Endothelial cell (in vitro differentiated cells): ENCODE measurements around the gene NFS1. TPM values are rescaled to one million over a fixed set of nuclear protein-coding genes. Genes with fewer than 3 reads are reported as not detected.
A peak's percentile ranks its signal among the peaks of the same experiment; 100 is the strongest.
"Not testable (repeated sequence)": the region's sequence is repeated elsewhere in the genome, so short reads cannot be mapped to it uniquely, and the experiment has no call there.

ENCODE experiments used
- DNase-seq: peaks from one replicate; pipeline ENCODE4 v3.0.0; 2021; ENCODE audit warnings: low spot score
- H3K27ac Mint-ChIP-seq: one replicate; pipeline ENCODE4 v1.8.0; 2021; ENCODE audit warnings: mixed read lengths, inconsistent platforms; ENCODE audit not compliant: unreplicated experiment
- H3K27me3 Mint-ChIP-seq: one replicate; pipeline ENCODE4 v1.8.0; 2021; ENCODE audit warnings: mild to moderate bottlenecking, moderate library complexity, mixed read lengths, inconsistent platforms; ENCODE audit not compliant: unreplicated experiment
- H3K36me3 Mint-ChIP-seq: one replicate; pipeline ENCODE4 v1.8.0; 2021; ENCODE audit warnings: mild to moderate bottlenecking, low read depth, mixed read lengths, inconsistent platforms; ENCODE audit not compliant: unreplicated experiment
- H3K4me1 Mint-ChIP-seq: one replicate; pipeline ENCODE4 v1.8.0; 2021; ENCODE audit warnings: mild to moderate bottlenecking, mixed read lengths, inconsistent platforms; ENCODE audit not compliant: unreplicated experiment
- H3K4me3 Mint-ChIP-seq: one replicate; pipeline ENCODE4 v1.8.0; 2021; ENCODE audit warnings: mild to moderate bottlenecking, mixed read lengths, inconsistent platforms; ENCODE audit not compliant: unreplicated experiment
- H3K9me3 Mint-ChIP-seq: one replicate; pipeline ENCODE4 v1.8.0; 2021; ENCODE audit warnings: mixed read lengths, inconsistent platforms; ENCODE audit not compliant: unreplicated experiment
- long read RNA-seq: library from polyadenylated mRNA; unstranded; transcript quantifications from one replicate; pipeline ENCODE4 v2.0.0, GENCODE V29; 2020; ENCODE audit not compliant: unreplicated experiment
- total RNA-seq: library from RNA; stranded (reverse); fragmentation: NEBNext Ultra II Directional; extraction: Animal tissue kit (Norgen Biotek cat#: 25700); gene quantifications from one replicate; pipeline ENCODE4 v1.2.1, GENCODE V29; 2021; ENCODE audit not compliant: unreplicated experiment
- TF ChIP-seq, protein P1 (sequence below): fragments of 200-600 bp; sonication (generic); IDR thresholded peaks from one replicate; pipeline ENCODE4 v1.5.0; 2021; ENCODE audit warnings: antibody characterized with exemption; ENCODE audit not compliant: unreplicated experiment

NFS1 gene
- total RNA-seq: 18.3 TPM
- long read RNA-seq, transcript NFS1-203 (13 exons, 3,012 nt): major isoform, 11 of 14 reads
- long read RNA-seq, partial matches to known transcripts: 0 of 14 reads
- long read RNA-seq, other reads (novel, unspliced or antisense): 2 of 14 reads

DNA sequence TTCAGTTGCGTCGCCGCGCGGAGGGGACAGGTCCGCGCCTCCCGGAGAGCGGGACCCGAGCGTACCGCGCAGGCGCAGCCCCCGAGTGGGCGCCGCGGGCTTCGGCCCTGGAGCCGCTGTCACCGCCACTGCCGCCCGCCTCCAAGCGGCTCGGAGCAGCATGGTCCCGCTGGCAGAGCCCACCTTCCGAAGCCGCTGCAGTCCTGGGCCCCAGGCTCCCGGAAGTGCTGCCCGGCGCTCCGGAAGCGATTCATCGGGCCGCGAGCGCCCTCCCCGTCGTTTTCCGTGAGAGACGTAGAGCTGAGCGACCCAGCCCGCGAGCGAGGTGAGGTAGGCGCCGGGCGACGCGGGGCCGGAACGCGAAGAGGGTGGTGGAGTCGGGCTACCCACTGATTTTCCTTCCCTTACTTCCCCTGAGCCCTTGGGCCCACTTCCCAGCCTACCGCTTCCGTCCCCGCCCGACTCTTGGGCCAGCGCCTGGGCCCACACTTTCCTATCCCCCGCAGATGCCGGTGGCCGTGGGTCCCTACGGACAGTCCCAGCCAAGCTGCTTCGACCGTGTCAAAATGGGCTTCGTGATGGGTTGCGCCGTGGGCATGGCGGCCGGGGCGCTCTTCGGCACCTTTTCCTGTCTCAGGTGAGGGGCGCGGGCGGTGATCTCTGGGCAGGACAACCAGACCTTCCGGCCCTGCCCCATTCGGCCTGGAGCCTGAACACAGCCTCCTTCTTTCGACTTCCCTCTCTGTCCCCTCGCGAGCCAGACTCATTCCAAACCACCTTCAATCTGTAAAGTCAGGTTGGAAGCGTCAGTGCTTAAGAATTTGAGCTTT, at the start of gene NFS1, which contains the start of gene ROMO1:
Gene NFS1, minus strand, starts transcription at position 226 of the 830 bp plus-strand sequence. Its CDS starts 64 bp downstream, at position 162.
Gene ROMO1, plus strand, starts transcription at position 279 of the 830 bp plus-strand sequence. Its CDS starts 228 bp downstream, at position 507.
- peaks cover 10% of the 10 kb centered on the region for H3K27me3 Mint-ChIP-seq
- DNase-seq: peak; percentile 81
- H3K9me3 Mint-ChIP-seq: no peaks in the 10 kb centered on the region
- peak within 1 kb of the TSS; percentile 93 for H3K27ac Mint-ChIP-seq
- TF ChIP-seq, protein P1, sequence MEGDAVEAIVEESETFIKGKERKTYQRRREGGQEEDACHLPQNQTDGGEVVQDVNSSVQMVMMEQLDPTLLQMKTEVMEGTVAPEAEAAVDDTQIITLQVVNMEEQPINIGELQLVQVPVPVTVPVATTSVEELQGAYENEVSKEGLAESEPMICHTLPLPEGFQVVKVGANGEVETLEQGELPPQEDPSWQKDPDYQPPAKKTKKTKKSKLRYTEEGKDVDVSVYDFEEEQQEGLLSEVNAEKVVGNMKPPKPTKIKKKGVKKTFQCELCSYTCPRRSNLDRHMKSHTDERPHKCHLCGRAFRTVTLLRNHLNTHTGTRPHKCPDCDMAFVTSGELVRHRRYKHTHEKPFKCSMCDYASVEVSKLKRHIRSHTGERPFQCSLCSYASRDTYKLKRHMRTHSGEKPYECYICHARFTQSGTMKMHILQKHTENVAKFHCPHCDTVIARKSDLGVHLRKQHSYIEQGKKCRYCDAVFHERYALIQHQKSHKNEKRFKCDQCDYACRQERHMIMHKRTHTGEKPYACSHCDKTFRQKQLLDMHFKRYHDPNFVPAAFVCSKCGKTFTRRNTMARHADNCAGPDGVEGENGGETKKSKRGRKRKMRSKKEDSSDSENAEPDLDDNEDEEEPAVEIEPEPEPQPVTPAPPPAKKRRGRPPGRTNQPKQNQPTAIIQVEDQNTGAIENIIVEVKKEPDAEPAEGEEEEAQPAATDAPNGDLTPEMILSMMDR: peak; percentile 27
- peak within 1 kb of the TSS; percentile 95 for H3K4me3 Mint-ChIP-seq
- peaks cover 25% of the 10 kb centered on the region for H3K36me3 Mint-ChIP-seq
- peaks cover 30% of the 10 kb centered on the region for H3K4me1 Mint-ChIP-seq

- H3K27me3 Mint-ChIP-seq: peaks cover 17% of the 10 kb centered on the region
- H3K4me1 Mint-ChIP-seq: peaks cover 24% of the 10 kb centered on the region
- H3K4me3 Mint-ChIP-seq, DNase-seq, H3K9me3 Mint-ChIP-seq, H3K27ac Mint-ChIP-seq: not testable (repeated sequence)
- peaks cover 19% of the 10 kb centered on the region for H3K36me3 Mint-ChIP-seq
These were observed 45.3 kb upstream of the NFS1 start for GRCh38 chr20:35744492-35744841.

DNA sequence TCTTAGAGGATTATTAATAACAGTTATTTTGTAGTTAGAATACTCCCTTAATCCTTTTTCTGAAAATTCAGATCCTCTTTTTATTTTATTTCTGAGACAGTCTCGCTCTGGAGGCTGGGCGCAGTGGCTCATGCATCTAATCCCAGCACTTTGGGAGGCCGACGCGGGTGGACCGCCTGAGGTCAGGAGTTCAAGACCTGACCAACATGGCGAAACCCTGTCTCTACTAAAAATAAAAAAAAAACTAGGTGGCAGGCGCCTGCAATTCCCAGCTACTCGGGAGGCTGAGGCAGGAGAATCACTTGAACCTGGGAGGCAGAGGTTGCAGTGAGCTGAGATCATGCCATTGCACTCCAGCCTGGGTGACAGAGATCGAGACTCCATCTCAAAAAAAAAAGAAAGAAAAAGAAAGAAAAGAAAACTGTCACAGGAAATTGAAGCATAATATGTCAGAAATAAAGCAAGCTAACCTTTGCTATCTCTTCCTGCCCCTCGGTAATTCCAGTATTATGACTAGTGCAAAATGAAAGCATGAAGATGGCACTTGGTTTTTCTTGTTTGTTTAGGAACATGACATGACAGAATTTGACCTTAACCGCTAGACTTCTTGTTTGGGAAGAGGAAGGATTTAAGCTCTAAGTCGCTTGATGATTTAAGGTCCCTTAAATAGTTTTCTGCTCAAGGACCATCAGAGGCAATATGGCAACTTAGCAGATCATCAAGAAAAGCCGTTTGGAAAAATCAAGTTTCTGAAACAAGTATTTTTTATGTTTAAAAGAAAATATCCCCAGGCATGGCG, 44.7 kb upstream of the NFS1 start:
- TF ChIP-seq, protein P1: no peak
- Mint-ChIP-seq H3K36me3 (peaks cover 22% of the 10 kb centered on the region), H3K4me1 (peaks cover 27% of the 10 kb centered on the region), H3K27ac (peak overlapping the region; percentile 99), H3K4me3 (no peak overlapping the region), H3K9me3 (no peaks in the 10 kb centered on the region), H3K27me3 (peaks cover 17% of the 10 kb centered on the region)
- no peak for DNase-seq

DNA sequence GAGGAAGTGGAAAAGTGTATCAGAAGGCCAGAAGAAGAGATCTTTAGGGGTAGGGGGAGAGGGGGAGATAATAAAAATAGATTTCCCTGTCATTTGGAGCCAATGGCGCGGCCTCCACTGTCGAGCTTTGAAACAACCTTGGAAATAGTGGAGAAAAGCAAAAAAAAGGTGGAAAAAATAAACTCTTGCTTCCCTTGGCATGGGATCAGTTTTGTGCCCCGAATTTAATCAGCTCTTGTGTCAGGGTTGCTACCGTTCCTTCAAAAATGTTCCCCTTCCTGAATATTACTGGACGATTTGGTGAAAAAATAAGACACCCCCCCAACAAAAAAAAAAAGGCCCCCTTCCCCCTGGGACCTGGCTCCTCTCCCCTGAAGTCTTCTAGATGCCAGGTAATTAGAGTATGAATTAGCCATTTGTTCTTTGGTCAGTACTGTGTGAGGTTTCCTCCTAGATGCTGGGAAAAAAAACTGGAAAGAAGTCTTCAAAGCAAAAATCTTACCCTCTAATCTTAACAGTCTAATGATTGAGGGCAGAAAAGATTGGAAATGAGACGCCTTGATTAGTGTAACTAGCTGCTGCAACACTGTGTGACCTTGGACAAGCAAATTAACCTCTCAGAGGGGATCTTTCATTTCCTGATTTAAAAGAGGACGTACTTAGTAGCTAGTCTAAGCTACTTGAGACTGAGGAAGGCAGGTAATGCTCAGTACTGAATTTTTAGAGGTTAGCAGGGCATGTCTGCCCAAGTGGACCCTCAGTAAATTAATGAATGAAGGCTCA, 43.8 kb upstream of the NFS1 start:
- no peak for DNase-seq
- H3K4me3 Mint-ChIP-seq: peak overlapping the region; percentile 100
- TF ChIP-seq, protein P1: no peak
- peaks cover 34% of the 10 kb centered on the region for H3K4me1 Mint-ChIP-seq
- no peaks in the 10 kb centered on the region for H3K9me3 Mint-ChIP-seq
- H3K36me3 Mint-ChIP-seq: peaks cover 31% of the 10 kb centered on the region
- peak overlapping the region; percentile 99 for H3K27ac Mint-ChIP-seq
- H3K27me3 Mint-ChIP-seq: peaks cover 17% of the 10 kb centered on the region
